HCT116 (cell line): ENCODE measurements around the gene TMEM100. TPM values are rescaled to one million over a fixed set of nuclear protein-coding genes. Genes with fewer than 3 reads are reported as not detected.

ENCODE experiments used
- ATAC-seq: fragments of 200-7000 bp; cut with Tn5 transposase; 2 replicates; pipeline ENCODE4 v1.9.1; 2020; ENCODE audit warnings: mild to moderate bottlenecking, moderate library complexity
- BruUV-seq: library from RNA; stranded (reverse); fragments of 400-500 nt; replicated peaks from 2 replicates; lab custom pipeline; 2021; lab: Mats Ljungman, UMichigan
- CTCF ChIA-PET: fragments of 300-600 bp; sonication (Branson Sonifier 250); formaldehyde crosslinking; loops from one replicate; lab custom pipeline; 2021; ENCODE audit warnings: antibody characterized with exemption; lab: Charles Lee
- POLR2A ChIA-PET: fragments of 300-600, 350-600 bp; sonication (Branson Sonifier 250); formaldehyde crosslinking; loops from one replicate; lab custom pipeline; 2021; ENCODE audit warnings: antibody characterized with exemption; lab: Charles Lee
- RAD21 ChIA-PET, 2 experiments: fragments of 300-600 bp; sonication (Branson Sonifier 250); formaldehyde crosslinking; loops; one replicate each; lab custom pipeline; 2023; ENCODE audit warnings: low total read pairs in 2 of 2; ENCODE audit not compliant: uncharacterized antibody in 2 of 2, unreplicated experiment in 2 of 2, low non-redundant PET in 1 of 2; lab: Charles Lee
- DNase-seq: peaks from one replicate; pipeline ENCODE4 v3.0.0-alpha.2; 2010; ENCODE audit warnings: low read depth, low spot score
- H2AFZ ChIP-seq: fragments of 200-600 bp; shearing (Covaris generic), sonication (generic); 2 replicates; pipeline ENCODE4 v1.6.1; 2017; ENCODE audit warnings: low read depth, mixed run types, mixed read lengths, antibody characterized with exemption, low read length; ENCODE audit not compliant: poor library complexity, severe bottlenecking
- H3K27ac ChIP-seq: 2 replicates; pipeline ENCODE4 v1.5.1; 2012; ENCODE audit warnings: low read depth, low read length
- H3K27me3 ChIP-seq: fragments of 200-600 bp; sonication (generic); 2 replicates; pipeline ENCODE4 v1.6.1; 2016; ENCODE audit warnings: mixed run types, low read length, mixed read lengths; ENCODE audit not compliant: insufficient read depth
- H3K36me3 ChIP-seq, 2 experiments: fragments of 200-500 bp in 1 of 2; fragments of 200-600 bp in 1 of 2; sonication (Bioruptor generic) in 1 of 2; sonication (generic) in 1 of 2; 2 replicates each; pipeline versions ENCODE4 v1.5.1 to v1.6.1; 2014 to 2016; ENCODE audit warnings: low read length in 2 of 2, inconsistent platforms in 1 of 2, mixed read lengths in 1 of 2, mixed run types in 1 of 2; ENCODE audit not compliant: insufficient read depth in 2 of 2, control insufficient read depth in 1 of 2
- H3K4me1 ChIP-seq, 2 experiments: fragments of 200-600 bp in 1 of 2; sonication (generic) in 1 of 2; 2 replicates each; pipeline versions ENCODE4 v1.5.1 to v1.6.1; 2012 to 2017; ENCODE audit warnings: low read length in 2 of 2, inconsistent platforms in 1 of 2, mild to moderate bottlenecking in 1 of 2, mixed read lengths in 1 of 2, mixed run types in 1 of 2, moderate library complexity in 1 of 2; ENCODE audit not compliant: insufficient read depth in 2 of 2, control insufficient read depth in 1 of 2
- H3K4me2 ChIP-seq: fragments of 200-600 bp; sonication (generic); 2 replicates; pipeline ENCODE4 v1.6.1; 2017; ENCODE audit warnings: mixed run types, low read length, mixed read lengths
- H3K4me3 ChIP-seq, 2 experiments: fragments of 200-600 bp in 1 of 2; sonication (generic) in 1 of 2; replicated peaks in 1 of 2; 2 replicates each; pipeline ENCODE4 v1.5.1; 2011 to 2016; ENCODE audit warnings: low read length in 2 of 2, control low read depth in 1 of 2, low read depth in 1 of 2, mild to moderate bottlenecking in 1 of 2, mixed read lengths in 1 of 2, mixed run types in 1 of 2
- H3K79me2 ChIP-seq: fragments of 200-600 bp; sonication (generic); 2 replicates; pipeline ENCODE4 v1.6.1; 2017; ENCODE audit warnings: mild to moderate bottlenecking, mixed run types, low read length, moderate library complexity, mixed read lengths; ENCODE audit not compliant: insufficient read depth
- H3K9ac ChIP-seq: fragments of 200-600 bp; sonication (generic); 2 replicates; pipeline ENCODE4 v1.6.1; 2016; ENCODE audit warnings: low read length, mixed read lengths
- H3K9me2 ChIP-seq: fragments of 200-600 bp; sonication (generic), shearing (Covaris generic); 2 replicates; pipeline ENCODE4 v1.6.1; 2017; ENCODE audit warnings: mixed run types, mild to moderate bottlenecking, moderate library complexity; ENCODE audit not compliant: insufficient read depth
- H3K9me3 ChIP-seq, 2 experiments: fragments of 200-500 bp in 1 of 2; fragments of 200-600 bp in 1 of 2; sonication (Bioruptor generic) in 1 of 2; sonication (generic) in 1 of 2; 2 replicates each; pipeline ENCODE4 v1.6.1; 2014 to 2017; ENCODE audit warnings: low read length in 2 of 2, mixed read lengths in 2 of 2, inconsistent platforms in 1 of 2, low read depth in 1 of 2, mild to moderate bottlenecking in 1 of 2, mixed run types in 1 of 2, moderate library complexity in 1 of 2; ENCODE audit not compliant: control insufficient read depth in 1 of 2, insufficient read depth in 1 of 2
- H4K20me1 ChIP-seq: fragments of 200-600 bp; sonication (generic), shearing (Covaris generic); 2 replicates; pipeline ENCODE4 v1.6.1; 2017; ENCODE audit warnings: mixed run types, mild to moderate bottlenecking, moderate library complexity; ENCODE audit not compliant: insufficient read depth
- EZH2phosphoT487 ChIP-seq: fragments of 200-600 bp; IDR thresholded peaks from 2 replicates; pipeline ENCODE4 v1.6.1; 2018; ENCODE audit warnings: antibody characterized with exemption, borderline replicate concordance
- SIN3A ChIP-seq: IDR thresholded peaks from 2 replicates; pipeline ENCODE4 v1.6.1; 2012; ENCODE audit warnings: low read depth
- SRF ChIP-seq: IDR thresholded peaks from 2 replicates; pipeline ENCODE4 v1.6.1; 2012; ENCODE audit warnings: low read depth
- ZFX ChIP-seq: fragments of 450-650 bp; IDR thresholded peaks from 2 replicates; pipeline ENCODE4 v1.6.1; 2017
- intact Hi-C: fragments of 100-400 bp; cut with micrococcal nuclease; formaldehyde crosslinking; loops from 2 replicates; pipeline ENCODE4 v1.10.0; 2022
- total RNA-seq: library from RNA; stranded (reverse); gene quantifications from one replicate; pipeline ENCODE4 v1.2.1, GENCODE V29; 2021; ENCODE audit not compliant: unreplicated experiment
- TF ChIP-seq, protein P1 (sequence below): IDR thresholded peaks from 2 replicates; pipeline ENCODE4 v1.6.1; 2012; ENCODE audit warnings: low read depth
- TF ChIP-seq, protein P2 (sequence below): IDR thresholded peaks from 2 replicates; pipeline ENCODE4 v1.6.1; 2011; ENCODE audit warnings: mild to moderate bottlenecking, low read length, moderate library complexity; ENCODE audit not compliant: insufficient replicate concordance; ENCODE audit errors: extremely low read depth

TMEM100 gene
- total RNA-seq, 1 experiment from 2014 or later: not detected

DNA sequence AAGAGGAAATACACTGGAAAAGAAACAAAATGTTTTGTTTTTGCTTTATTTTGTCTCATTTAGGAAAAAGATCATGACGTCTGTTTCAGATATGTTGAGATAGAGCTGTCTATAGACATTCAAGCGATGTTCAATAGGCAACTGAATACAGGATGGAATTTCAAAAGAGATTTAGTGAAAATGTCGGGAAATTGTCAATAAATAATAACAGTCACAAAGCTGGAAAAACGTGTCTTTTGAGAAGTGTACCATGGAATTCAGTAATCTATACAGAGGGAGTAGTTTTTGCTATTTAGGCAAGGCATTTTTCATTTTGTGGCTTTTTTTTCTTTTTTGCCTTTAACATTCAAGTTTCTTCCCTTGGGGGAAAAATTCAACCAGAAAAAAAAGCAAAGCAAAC is 33.0 kb downstream of the TMEM100 start:
- H3K36me3 ChIP-seq: no peaks in the 10 kb centered on the region
- intact Hi-C loops: no loop called here
- TF ChIP-seq, protein P1, sequence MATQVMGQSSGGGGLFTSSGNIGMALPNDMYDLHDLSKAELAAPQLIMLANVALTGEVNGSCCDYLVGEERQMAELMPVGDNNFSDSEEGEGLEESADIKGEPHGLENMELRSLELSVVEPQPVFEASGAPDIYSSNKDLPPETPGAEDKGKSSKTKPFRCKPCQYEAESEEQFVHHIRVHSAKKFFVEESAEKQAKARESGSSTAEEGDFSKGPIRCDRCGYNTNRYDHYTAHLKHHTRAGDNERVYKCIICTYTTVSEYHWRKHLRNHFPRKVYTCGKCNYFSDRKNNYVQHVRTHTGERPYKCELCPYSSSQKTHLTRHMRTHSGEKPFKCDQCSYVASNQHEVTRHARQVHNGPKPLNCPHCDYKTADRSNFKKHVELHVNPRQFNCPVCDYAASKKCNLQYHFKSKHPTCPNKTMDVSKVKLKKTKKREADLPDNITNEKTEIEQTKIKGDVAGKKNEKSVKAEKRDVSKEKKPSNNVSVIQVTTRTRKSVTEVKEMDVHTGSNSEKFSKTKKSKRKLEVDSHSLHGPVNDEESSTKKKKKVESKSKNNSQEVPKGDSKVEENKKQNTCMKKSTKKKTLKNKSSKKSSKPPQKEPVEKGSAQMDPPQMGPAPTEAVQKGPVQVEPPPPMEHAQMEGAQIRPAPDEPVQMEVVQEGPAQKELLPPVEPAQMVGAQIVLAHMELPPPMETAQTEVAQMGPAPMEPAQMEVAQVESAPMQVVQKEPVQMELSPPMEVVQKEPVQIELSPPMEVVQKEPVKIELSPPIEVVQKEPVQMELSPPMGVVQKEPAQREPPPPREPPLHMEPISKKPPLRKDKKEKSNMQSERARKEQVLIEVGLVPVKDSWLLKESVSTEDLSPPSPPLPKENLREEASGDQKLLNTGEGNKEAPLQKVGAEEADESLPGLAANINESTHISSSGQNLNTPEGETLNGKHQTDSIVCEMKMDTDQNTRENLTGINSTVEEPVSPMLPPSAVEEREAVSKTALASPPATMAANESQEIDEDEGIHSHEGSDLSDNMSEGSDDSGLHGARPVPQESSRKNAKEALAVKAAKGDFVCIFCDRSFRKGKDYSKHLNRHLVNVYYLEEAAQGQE: no peak
- TF ChIP-seq EZH2phosphoT487: peak; percentile 93; the same call in 1 of the 2 replicates
- TF ChIP-seq, protein P2, sequence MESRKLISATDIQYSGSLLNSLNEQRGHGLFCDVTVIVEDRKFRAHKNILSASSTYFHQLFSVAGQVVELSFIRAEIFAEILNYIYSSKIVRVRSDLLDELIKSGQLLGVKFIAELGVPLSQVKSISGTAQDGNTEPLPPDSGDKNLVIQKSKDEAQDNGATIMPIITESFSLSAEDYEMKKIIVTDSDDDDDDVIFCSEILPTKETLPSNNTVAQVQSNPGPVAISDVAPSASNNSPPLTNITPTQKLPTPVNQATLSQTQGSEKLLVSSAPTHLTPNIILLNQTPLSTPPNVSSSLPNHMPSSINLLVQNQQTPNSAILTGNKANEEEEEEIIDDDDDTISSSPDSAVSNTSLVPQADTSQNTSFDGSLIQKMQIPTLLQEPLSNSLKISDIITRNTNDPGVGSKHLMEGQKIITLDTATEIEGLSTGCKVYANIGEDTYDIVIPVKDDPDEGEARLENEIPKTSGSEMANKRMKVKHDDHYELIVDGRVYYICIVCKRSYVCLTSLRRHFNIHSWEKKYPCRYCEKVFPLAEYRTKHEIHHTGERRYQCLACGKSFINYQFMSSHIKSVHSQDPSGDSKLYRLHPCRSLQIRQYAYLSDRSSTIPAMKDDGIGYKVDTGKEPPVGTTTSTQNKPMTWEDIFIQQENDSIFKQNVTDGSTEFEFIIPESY: no peak
- TF ChIP-seq ZFX: no peak
- no peak for TF ChIP-seq SRF
- no peak for TF ChIP-seq SIN3A
- TF ChIP-seq, all 23 proteins: peak for 1
- H3K9me2 ChIP-seq: no peaks in the 10 kb centered on the region
- DNase-seq (no peak), ATAC-seq (no peak)
- H4K20me1 ChIP-seq: no peaks in the 10 kb centered on the region
- H3K4me1 ChIP-seq: no peaks in the 10 kb centered on the region
- H3K79me2 ChIP-seq: no peaks in the 10 kb centered on the region
- no peak overlapping the region for H3K27ac ChIP-seq
- ChIA-PET POLR2A (no interaction called here), CTCF (no interaction called here), RAD21 (no interaction called here)
- H2AFZ ChIP-seq: no peak overlapping the region
- no peak overlapping the region for H3K4me3 ChIP-seq
- peaks cover 62% of the 10 kb centered on the region for H3K27me3 ChIP-seq
- BruUV-seq: no TSS peak
- no peak overlapping the region for H3K9ac ChIP-seq
- H3K9me3 ChIP-seq: no peaks in the 10 kb centered on the region
- no peak overlapping the region for H3K4me2 ChIP-seq
